Common myeloid progenitor, CD34-positive (primary cell): ENCODE data around the gene BBOX1.

Source experiments
- CTCF ChIA-PET: fragments of 350-600 bp; sonication (Branson Sonifier 250); formaldehyde crosslinking; loops from one replicate; lab custom pipeline; 2021; ENCODE audit warnings: antibody characterized with exemption; lab: Charles Lee
- POLR2A ChIA-PET: fragments of 350-600 bp; sonication (Branson Sonifier 250); formaldehyde crosslinking; loops from one replicate; lab custom pipeline; 2021; ENCODE audit warnings: antibody characterized with exemption; lab: Charles Lee
- DNase-seq, 3 donors: peaks; one replicate each; pipeline versions ENCODE4 v3.0.0 to v3.0.0-alpha.2; 2013
- H3K27ac ChIP-seq, 2 experiments: 1 replicate in 1 of 2; 2 replicates in 1 of 2; pipeline ENCODE4 v1.7.0; 2013; ENCODE audit warnings: inconsistent platforms in 2 of 2, low read length in 2 of 2, mild to moderate bottlenecking in 2 of 2, low read depth in 1 of 2, moderate library complexity in 1 of 2; ENCODE audit not compliant: severe bottlenecking in 2 of 2, insufficient read depth in 1 of 2, poor library complexity in 1 of 2
- H3K27me3 ChIP-seq, 5 experiments: replicated peaks in 2 of 5; 1 replicate in 3 of 5; 2 replicates in 2 of 5; pipeline versions ENCODE4 v1.6.1 to v1.7.0; 2013; ENCODE audit warnings: low read length in 4 of 5, mild to moderate bottlenecking in 2 of 5, moderate library complexity in 2 of 5, inconsistent platforms in 1 of 5; ENCODE audit not compliant: insufficient read depth in 5 of 5, control insufficient read depth in 4 of 5
- H3K36me3 ChIP-seq, 4 experiments: 1 replicate in 2 of 4; 2 replicates in 2 of 4; pipeline versions ENCODE4 v1.6.1 to v1.7.0; 2013; ENCODE audit warnings: low read length in 3 of 4, control low read depth in 1 of 4, mild to moderate bottlenecking in 1 of 4; ENCODE audit not compliant: control insufficient read depth in 4 of 4, insufficient read depth in 4 of 4
- H3K4me1 ChIP-seq, 4 experiments: 1 replicate in 3 of 4; 2 replicates in 1 of 4; pipeline versions ENCODE4 v1.6.1 to v1.7.1; 2013; ENCODE audit warnings: low read length in 3 of 4, mild to moderate bottlenecking in 3 of 4, control low read depth in 1 of 4, inconsistent platforms in 1 of 4, moderate library complexity in 1 of 4; ENCODE audit not compliant: control insufficient read depth in 4 of 4, insufficient read depth in 4 of 4; ENCODE audit errors: control extremely low read depth in 1 of 4
- H3K4me3 ChIP-seq, 7 experiments: 1 replicate in 4 of 7; 2 replicates in 3 of 7; pipeline versions ENCODE4 v1.5.1 to v1.7.0; 2013; ENCODE audit warnings: mild to moderate bottlenecking in 7 of 7, low read length in 6 of 7, moderate library complexity in 6 of 7, inconsistent platforms in 2 of 7, low read depth in 2 of 7, control low read depth in 1 of 7; ENCODE audit not compliant: insufficient read depth in 4 of 7, control insufficient read depth in 1 of 7; ENCODE audit errors: extremely low read depth in 1 of 7
- H3K9me3 ChIP-seq, 5 experiments: 1 replicate in 4 of 5; 2 replicates in 1 of 5; pipeline versions ENCODE4 v1.6.1 to v1.7.1; 2013; ENCODE audit warnings: low read length in 4 of 5, mild to moderate bottlenecking in 2 of 5, inconsistent platforms in 1 of 5, low read depth in 1 of 5, moderate library complexity in 1 of 5; ENCODE audit not compliant: control insufficient read depth in 4 of 5, insufficient read depth in 2 of 5; ENCODE audit errors: control extremely low read depth in 1 of 5
- WGBS: methylation state at CpG from one replicate; pipeline ENCODE4 v1.1.5; 2013; ENCODE audit not compliant: insufficient coverage; 5-methylcytosine and 5-hydroxymethylcytosine counted together

BBOX1 gene

DNA sequence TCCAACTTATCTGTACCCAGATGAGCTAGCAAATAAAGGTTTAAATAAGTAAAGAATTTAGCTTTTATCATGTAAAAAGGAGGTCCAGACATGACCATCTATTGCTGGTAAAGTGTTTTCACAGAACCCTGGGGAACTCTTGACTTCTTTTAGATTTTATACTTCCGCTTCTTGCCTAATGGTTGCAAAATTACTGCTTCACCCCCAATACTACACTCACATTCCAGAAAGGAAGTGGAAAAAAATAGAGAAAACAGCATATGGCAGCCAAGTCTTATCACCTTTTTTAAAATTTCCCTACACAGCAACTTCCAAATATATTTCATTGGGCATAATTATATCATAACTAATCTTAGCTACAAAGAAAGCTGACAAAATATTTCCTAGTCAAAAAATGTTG lies 12.1 kb downstream of the BBOX1 start:
- Histone ChIP-seq H3K36me3 (no peaks in the 10 kb centered on the region), H3K4me1 (no peaks in the 10 kb centered on the region), H3K4me3 (no peak overlapping the region), H3K9me3 (peaks cover 0 to 5% (median 0%) of the 10 kb centered on the region in 5 experiments), H3K27me3 (no peaks in the 10 kb centered on the region), H3K27ac (no peak overlapping the region)
- no peak for DNase-seq
- ChIA-PET CTCF (no interaction called here), POLR2A (no interaction called here)
- WGBS = 80% methylated on average over 1 of the region's 1 CpG

DNA sequence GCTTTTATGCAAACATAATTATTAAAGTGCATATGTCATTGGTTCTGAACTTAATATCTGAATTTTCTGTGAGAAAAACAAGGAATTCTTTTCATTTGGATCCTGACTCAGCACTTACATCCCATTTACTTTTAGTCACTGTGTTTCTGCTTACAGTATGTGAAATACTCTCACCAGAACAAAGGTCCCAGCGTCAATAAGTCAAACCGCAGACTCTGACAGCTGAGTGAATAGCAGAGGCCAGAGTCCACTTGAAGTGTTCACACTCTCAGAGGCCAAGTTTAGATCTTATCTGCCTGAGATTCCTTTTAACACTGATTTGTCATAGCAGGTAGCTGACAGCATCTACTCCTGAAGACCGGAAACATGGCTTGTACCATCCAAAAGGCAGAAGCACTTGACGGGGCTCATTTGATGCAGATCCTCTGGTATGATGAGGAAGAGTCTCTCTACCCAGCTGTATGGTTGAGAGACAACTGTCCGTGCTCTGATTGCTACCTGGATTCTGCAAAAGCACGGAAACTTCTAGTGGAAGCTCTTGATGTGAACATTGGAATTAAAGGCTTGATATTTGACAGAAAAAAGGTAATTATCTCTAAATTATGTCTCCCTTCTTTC lies 14.6 kb downstream of the BBOX1 start:
- WGBS = 86% methylated on average over 5 of the region's 6 CpGs
- Histone ChIP-seq H3K27ac (no peak overlapping the region), H3K4me3 (no peak overlapping the region), H3K36me3 (no peaks in the 10 kb centered on the region), H3K9me3 (no peaks in the 10 kb centered on the region), H3K27me3 (no peaks in the 10 kb centered on the region), H3K4me1 (no peaks in the 10 kb centered on the region)
- CTCF ChIA-PET = no interaction called here
- POLR2A ChIA-PET = no interaction called here
- DNase-seq = no peak

DNA sequence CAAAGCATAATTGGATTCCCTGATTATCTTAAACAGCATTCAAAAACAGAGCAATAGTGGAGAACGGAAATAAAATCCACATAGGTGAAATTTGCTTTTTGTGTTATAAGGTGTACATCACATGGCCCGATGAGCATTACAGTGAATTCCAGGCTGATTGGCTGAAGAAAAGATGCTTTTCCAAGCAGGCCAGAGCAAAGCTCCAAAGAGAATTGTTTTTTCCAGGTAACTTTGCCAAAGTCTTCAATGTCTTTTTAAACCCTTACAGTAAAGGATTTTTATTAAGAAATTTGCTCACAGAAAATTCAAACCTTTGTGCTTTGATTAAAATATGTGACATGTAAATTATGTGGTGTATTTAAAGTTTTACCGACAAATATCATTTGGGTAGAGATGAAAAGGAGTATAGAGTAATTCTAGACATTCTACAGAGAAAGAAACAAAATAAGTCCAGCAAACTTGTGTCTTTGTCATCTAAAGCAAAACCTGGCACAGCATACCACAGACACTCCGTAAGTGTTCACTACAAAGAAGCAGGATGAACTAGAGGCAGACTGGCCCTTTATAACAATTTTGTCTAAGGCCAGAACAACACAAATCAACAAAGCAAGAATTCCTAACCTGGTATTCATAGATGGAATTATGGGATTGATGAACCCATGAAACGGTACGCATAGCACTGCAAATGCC lies 16.6 kb downstream of the BBOX1 start:
- WGBS = 98% methylated on average over 5 of the region's 6 CpGs
- H3K4me1 ChIP-seq = no peaks in the 10 kb centered on the region
- H3K27ac ChIP-seq = no peak overlapping the region
- no peak for DNase-seq
- CTCF ChIA-PET = no interaction called here
- POLR2A ChIA-PET = no interaction called here
- H3K36me3 ChIP-seq = no peaks in the 10 kb centered on the region
- no peaks in the 10 kb centered on the region for H3K9me3 ChIP-seq
- H3K27me3 ChIP-seq = no peaks in the 10 kb centered on the region
- H3K4me3 ChIP-seq = no peak overlapping the region

- 100% methylated on average over 1 of the region's 1 CpG for WGBS
- ChIA-PET POLR2A (no interaction called here), CTCF (no interaction called here)
- no peak for DNase-seq
- Histone ChIP-seq H3K27me3 (no peaks in the 10 kb centered on the region), H3K4me1 (no peaks in the 10 kb centered on the region), H3K27ac (no peak overlapping the region), H3K36me3 (no peaks in the 10 kb centered on the region), H3K4me3 (no peak overlapping the region), H3K9me3 (no peaks in the 10 kb centered on the region)
Measured at GRCh38 chr11:27058456-27058855, 17.8 kb downstream of the BBOX1 start.

- Histone ChIP-seq H3K27ac (no peak overlapping the region), H3K27me3 (no peaks in the 10 kb centered on the region), H3K36me3 (no peaks in the 10 kb centered on the region), H3K9me3 (no peaks in the 10 kb centered on the region), H3K4me3 (no peak overlapping the region), H3K4me1 (no peaks in the 10 kb centered on the region)
- 72% methylated on average over 3 of the region's 3 CpGs for WGBS
- CTCF ChIA-PET = no interaction called here
- DNase-seq = no peak
- POLR2A ChIA-PET = no interaction called here
Measured at GRCh38 chr11:27059431-27059830, 18.8 kb downstream of the BBOX1 start.

- DNase-seq = no peak
- no peaks in the 10 kb centered on the region for H3K27me3 ChIP-seq
- no peak overlapping the region for H3K4me3 ChIP-seq
- CTCF ChIA-PET = no interaction called here
- POLR2A ChIA-PET = no interaction called here
- no peaks in the 10 kb centered on the region for H3K4me1 ChIP-seq
- H3K36me3 ChIP-seq = no peaks in the 10 kb centered on the region
- no peak overlapping the region for H3K27ac ChIP-seq
- WGBS = no CpG with 5 or more reads among the region's 3 CpGs
- H3K9me3 ChIP-seq = no peaks in the 10 kb centered on the region
Measured at GRCh38 chr11:27060816-27061460, 20.3 kb downstream of the BBOX1 start.

DNA sequence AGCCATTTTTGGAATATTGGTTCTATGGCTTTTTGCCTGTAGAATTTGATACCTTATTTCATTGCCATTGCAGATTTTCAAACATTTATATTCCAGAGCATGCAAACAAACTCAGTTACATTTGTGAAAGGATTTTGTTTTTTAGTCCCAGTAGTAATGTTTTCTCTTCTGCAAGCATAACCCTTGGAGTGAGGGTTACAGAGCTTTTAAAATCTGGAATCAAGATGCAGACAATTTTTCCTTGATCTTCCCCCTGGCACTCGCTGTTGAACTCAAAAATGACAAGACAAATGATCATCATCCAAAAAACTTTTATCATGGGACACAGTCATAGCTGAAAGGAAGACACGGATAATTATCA lies 20.8 kb downstream of the BBOX1 start:
- no peaks in the 10 kb centered on the region for H3K4me1 ChIP-seq
- no peaks in the 10 kb centered on the region for H3K9me3 ChIP-seq
- no peak for DNase-seq
- WGBS = 100% methylated on average over 1 of the region's 2 CpGs
- H3K36me3 ChIP-seq = no peaks in the 10 kb centered on the region
- H3K27me3 ChIP-seq = no peaks in the 10 kb centered on the region
- CTCF ChIA-PET = no interaction called here
- POLR2A ChIA-PET = no interaction called here
- no peak overlapping the region for H3K4me3 ChIP-seq
- no peak overlapping the region for H3K27ac ChIP-seq
